ENCODE data around the gene CEBPE. TPM values are rescaled to one million over a fixed set of nuclear protein-coding genes. Genes with fewer than 3 reads are reported as not detected.
A peak's percentile ranks its signal among the peaks of the same experiment; 100 is the strongest.

CEBPE gene
- total RNA-seq = under 1 TPM; 0.67 to 0.98 TPM

GRCh38 chr14:23118506-23119362 is at the start of gene CEBPE:
Gene CEBPE, minus strand, starts transcription at chr14:23119255. Its CDS starts 164 bp downstream, at chr14:23119091.
- Mint-ChIP-seq H3K4me3 (peak within 1 kb of the TSS; percentile 57), H3K27me3 (no peaks in the 10 kb centered on the region), H3K9me3 (no peaks in the 10 kb centered on the region), H3K4me1 (peaks cover 49% of the 10 kb centered on the region), H3K27ac (peak within 1 kb of the TSS; percentile 91), H3K36me3 (ENCODE audit: low read depth) (no peaks in the 10 kb centered on the region)
- CTCF ChIA-PET = interaction anchor here (2.9 to 3.0 kb wide), 2 partner anchors 20 to 70 kb away, joined by 15 to 37 read pairs; no protein-coding TSS in a partner anchor
- POLR2A ChIA-PET = interaction anchor here (2.0 kb wide), 1 partner anchor 24 kb away, joined by 12 read pairs; the partner anchor contains the start of genes ACIN1 and C14orf119
- DNase-seq = no peak

GRCh38 chr14:23168246-23168645 is 49.2 kb upstream of the CEBPE start:
- Mint-ChIP-seq H3K36me3 (ENCODE audit: low read depth) (no peaks in the 10 kb centered on the region), H3K27me3 (peaks cover 7% of the 10 kb centered on the region), H3K9me3 (no peaks in the 10 kb centered on the region), H3K27ac (no peak overlapping the region), H3K4me1 (peaks cover 8% of the 10 kb centered on the region), H3K4me3 (no peak overlapping the region)
- ChIA-PET CTCF (interaction anchor here (0.6 to 1.7 kb wide), 2 partner anchors 9 to 230 kb away, joined by 3 to 5 read pairs; no protein-coding TSS in a partner anchor), POLR2A (no interaction called here)
- DNase-seq = no peak

- Mint-ChIP-seq H3K4me1 (peaks cover 2% of the 10 kb centered on the region), H3K4me3 (no peak overlapping the region), H3K9me3 (no peaks in the 10 kb centered on the region), H3K27ac (no peak overlapping the region), H3K36me3 (ENCODE audit: low read depth) (no peaks in the 10 kb centered on the region), H3K27me3 (peaks cover 3% of the 10 kb centered on the region)
- ChIA-PET POLR2A (no interaction called here), CTCF (interaction anchor here (1.3 to 1.7 kb wide), 2 partner anchors 10 to 47 kb away, joined by 3 to 5 read pairs; no protein-coding TSS in a partner anchor)
- no peak for DNase-seq
Measured at GRCh38 chr14:23167116-23167847, 48.2 kb upstream of the CEBPE start.

- Mint-ChIP-seq H3K4me1 (peaks cover 7% of the 10 kb centered on the region), H3K27ac (no peak overlapping the region), H3K9me3 (no peaks in the 10 kb centered on the region), H3K4me3 (no peak overlapping the region), H3K36me3 (ENCODE audit: low read depth) (no peaks in the 10 kb centered on the region), H3K27me3 (peaks cover 3% of the 10 kb centered on the region)
- no peak for DNase-seq
- ChIA-PET POLR2A (no interaction called here), CTCF (no interaction called here)
Measured at GRCh38 chr14:23164949-23165348, 45.9 kb upstream of the CEBPE start.

GRCh38 chr14:23164250-23164649 is 45.2 kb upstream of the CEBPE start:
- no peaks in the 10 kb centered on the region for H3K36me3 Mint-ChIP-seq (ENCODE audit: low read depth)
- no peak overlapping the region for H3K4me3 Mint-ChIP-seq
- ChIA-PET CTCF (interaction anchor here (0.6 kb wide), 1 partner anchor 262 kb away, joined by 4 read pairs; no protein-coding TSS in a partner anchor), POLR2A (no interaction called here)
- H3K27me3 Mint-ChIP-seq = peaks cover 6% of the 10 kb centered on the region
- H3K9me3 Mint-ChIP-seq = no peaks in the 10 kb centered on the region
- peaks cover 7% of the 10 kb centered on the region for H3K4me1 Mint-ChIP-seq
- DNase-seq = no peak
- no peak overlapping the region for H3K27ac Mint-ChIP-seq

- no peaks in the 10 kb centered on the region for H3K9me3 Mint-ChIP-seq
- peaks cover 7% of the 10 kb centered on the region for H3K4me1 Mint-ChIP-seq
- no peak for DNase-seq
- no peaks in the 10 kb centered on the region for H3K36me3 Mint-ChIP-seq (ENCODE audit: low read depth)
- H3K27me3 Mint-ChIP-seq = peaks cover 9% of the 10 kb centered on the region
- no peak overlapping the region for H3K27ac Mint-ChIP-seq
- ChIA-PET POLR2A (no interaction called here), CTCF (interaction anchor here (0.6 kb wide), 1 partner anchor 263 kb away, joined by 4 read pairs; no protein-coding TSS in a partner anchor)
- no peak overlapping the region for H3K4me3 Mint-ChIP-seq
Measured at GRCh38 chr14:23163830-23164229, 44.8 kb upstream of the CEBPE start.

- CTCF ChIA-PET = no interaction called here
- Mint-ChIP-seq H3K9me3 (no peaks in the 10 kb centered on the region), H3K36me3 (ENCODE audit: low read depth) (no peaks in the 10 kb centered on the region), H3K4me3 (no peak overlapping the region), H3K27ac (no peak overlapping the region), H3K27me3 (peaks cover 12% of the 10 kb centered on the region), H3K4me1 (peaks cover 7% of the 10 kb centered on the region)
- POLR2A ChIA-PET = no interaction called here
- DNase-seq = no peak
Measured at GRCh38 chr14:23162800-23163199, 43.7 kb upstream of the CEBPE start.

- Mint-ChIP-seq H3K9me3 (no peaks in the 10 kb centered on the region), H3K27ac (no peak overlapping the region), H3K27me3 (peaks cover 18% of the 10 kb centered on the region), H3K4me1 (peaks cover 7% of the 10 kb centered on the region), H3K4me3 (no peak overlapping the region), H3K36me3 (ENCODE audit: low read depth) (no peaks in the 10 kb centered on the region)
- POLR2A ChIA-PET = interaction anchor here (0.6 kb wide), 2 partner anchors 183 to 1850 kb away, joined by 5 read pairs; no protein-coding TSS in a partner anchor
- no peak for DNase-seq
- CTCF ChIA-PET = interaction anchor here (0.6 to 0.7 kb wide), 3 partner anchors 300 to 1322 kb away, joined by 3 read pairs; no protein-coding TSS in a partner anchor
Measured at GRCh38 chr14:23162005-23162404, 43.0 kb upstream of the CEBPE start.

- Mint-ChIP-seq H3K27ac (no peak overlapping the region), H3K9me3 (no peaks in the 10 kb centered on the region), H3K4me1 (peaks cover 7% of the 10 kb centered on the region), H3K4me3 (no peak overlapping the region), H3K36me3 (ENCODE audit: low read depth) (no peaks in the 10 kb centered on the region), H3K27me3 (peaks cover 18% of the 10 kb centered on the region)
- DNase-seq = no peak
- POLR2A ChIA-PET = no interaction called here
- CTCF ChIA-PET = interaction anchor here (0.7 kb wide), 1 partner anchor 299 kb away, joined by 3 read pairs; no protein-coding TSS in a partner anchor
Measured at GRCh38 chr14:23160924-23161522, 42.0 kb upstream of the CEBPE start.

GRCh38 chr14:23159532-23159931 is 40.5 kb upstream of the CEBPE start:
- peaks cover 18% of the 10 kb centered on the region for H3K27me3 Mint-ChIP-seq
- CTCF ChIA-PET = interaction anchor here (1.2 kb wide), 1 partner anchor 265 kb away, joined by 3 read pairs; no protein-coding TSS in a partner anchor

GRCh38 chr14:23158779-23159178 is 39.7 kb upstream of the CEBPE start:
- ChIA-PET CTCF (interaction anchor here (0.6 kb wide), 1 partner anchor 179 kb away, joined by 3 read pairs; no protein-coding TSS in a partner anchor), POLR2A (no interaction called here)
- DNase-seq = no peak
- no peak overlapping the region for H3K27ac Mint-ChIP-seq
- peaks cover 23% of the 10 kb centered on the region for H3K4me1 Mint-ChIP-seq
- no peak overlapping the region for H3K4me3 Mint-ChIP-seq
- H3K27me3 Mint-ChIP-seq = peaks cover 18% of the 10 kb centered on the region
- H3K9me3 Mint-ChIP-seq = no peaks in the 10 kb centered on the region
- H3K36me3 Mint-ChIP-seq (ENCODE audit: low read depth) = no peaks in the 10 kb centered on the region

More at GRCh38 chr14:23159532-23159931, 40.5 kb upstream of the CEBPE start:
- POLR2A ChIA-PET = no interaction called here
- no peak for DNase-seq
- Mint-ChIP-seq H3K9me3 (no peaks in the 10 kb centered on the region), H3K27ac (no peak overlapping the region), H3K4me1 (peaks cover 17% of the 10 kb centered on the region), H3K4me3 (no peak overlapping the region), H3K36me3 (ENCODE audit: low read depth) (no peaks in the 10 kb centered on the region)

- DNase-seq = no peak
- Mint-ChIP-seq H3K27me3 (peaks cover 19% of the 10 kb centered on the region), H3K4me3 (peak overlapping the region; percentile 12), H3K36me3 (ENCODE audit: low read depth) (no peaks in the 10 kb centered on the region), H3K4me1 (peaks cover 23% of the 10 kb centered on the region), H3K9me3 (no peaks in the 10 kb centered on the region), H3K27ac (no peak overlapping the region)
- CTCF ChIA-PET = interaction anchor here (0.6 to 1.4 kb wide), 2 partner anchors 34 to 330 kb away, joined by 3 to 5 read pairs; no protein-coding TSS in a partner anchor
- POLR2A ChIA-PET = no interaction called here
Measured at GRCh38 chr14:23154964-23155587, 36.0 kb upstream of the CEBPE start.
